HG02885 (cell line): Measurements from ENCODE around the gene SLIT3.
"Not testable (repeated sequence)": the region's sequence is repeated elsewhere in the genome, so short reads cannot be mapped to it uniquely, and the experiment has no call there.

Source experiments
- ATAC-seq: cut with Tn5 transposase; IDR thresholded peaks from one replicate; pipeline ENCODE4 v1.9.1; 2021; ENCODE audit warnings: mild to moderate bottlenecking; ENCODE audit not compliant: unreplicated experiment, poor library complexity

The SLIT3 gene

DNA sequence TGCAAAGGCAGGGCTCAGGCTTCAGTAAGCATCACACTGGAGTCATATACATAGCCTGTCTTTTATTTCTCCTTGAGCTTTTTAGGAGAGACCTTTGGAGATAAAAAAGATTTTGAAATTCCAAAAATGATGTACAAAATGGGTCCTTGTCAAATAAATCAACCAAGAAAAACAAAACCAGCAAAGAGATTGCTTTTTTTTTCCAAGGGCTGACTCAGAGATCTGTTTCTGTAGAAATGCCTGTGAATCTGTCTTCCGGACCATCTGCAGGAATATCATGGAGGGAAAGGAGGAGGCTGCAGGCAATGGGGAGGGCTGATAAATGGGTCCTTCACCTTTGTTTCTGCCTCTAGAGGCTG, 77.4 kb downstream of the SLIT3 start:
- no peak for ATAC-seq

DNA sequence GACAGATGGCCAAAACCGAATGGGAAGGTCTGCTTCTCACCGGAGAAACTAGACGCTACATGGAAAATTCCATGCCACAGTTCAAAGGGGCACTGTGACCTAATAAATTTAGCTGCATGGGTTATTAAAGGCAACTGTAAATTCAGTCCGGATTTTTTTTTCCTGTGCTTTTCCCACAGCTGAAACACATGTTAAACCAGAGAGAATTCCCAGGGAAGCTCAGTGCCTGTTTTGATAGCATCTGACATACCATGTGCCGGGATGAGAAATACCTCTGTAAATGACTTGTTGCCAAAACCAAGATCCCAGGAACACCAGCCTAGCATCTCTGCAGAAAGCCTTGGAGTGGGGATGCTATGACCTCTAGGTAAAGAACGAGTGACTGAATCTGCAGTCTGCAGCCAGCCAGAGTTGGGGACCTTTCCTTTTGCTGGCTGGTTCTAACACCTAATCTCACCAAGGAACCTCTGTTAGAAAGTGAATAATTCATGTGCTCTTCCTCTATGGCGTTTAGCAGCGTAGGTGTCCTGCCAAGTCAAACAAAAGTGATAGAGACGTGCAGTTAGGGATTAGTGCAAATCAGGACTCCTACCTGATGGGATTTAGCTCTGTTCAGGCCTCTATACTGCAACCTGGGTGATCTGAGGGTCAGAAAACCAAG, 77.9 kb downstream of the SLIT3 start:
- no peak for ATAC-seq

DNA sequence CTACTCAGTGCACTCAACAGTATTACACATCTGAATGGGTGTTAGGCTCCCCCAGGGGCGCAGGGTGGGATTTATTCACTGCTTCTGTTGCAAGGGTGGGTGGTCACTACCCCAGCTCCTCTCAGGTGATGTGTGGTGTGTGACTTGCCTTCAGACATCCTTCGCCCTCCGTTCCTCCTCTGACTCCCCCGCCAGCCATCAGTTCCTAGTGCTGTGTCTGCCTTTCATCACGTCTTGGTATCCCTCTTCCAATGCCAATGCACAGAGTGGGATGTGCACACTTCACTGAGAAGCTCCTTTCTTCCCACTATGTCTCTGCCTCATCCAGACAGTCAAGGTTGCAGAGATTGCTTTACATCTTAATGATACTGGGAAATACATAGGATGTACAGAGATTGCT, 79.4 kb downstream of the SLIT3 start:
- no peak for ATAC-seq

DNA sequence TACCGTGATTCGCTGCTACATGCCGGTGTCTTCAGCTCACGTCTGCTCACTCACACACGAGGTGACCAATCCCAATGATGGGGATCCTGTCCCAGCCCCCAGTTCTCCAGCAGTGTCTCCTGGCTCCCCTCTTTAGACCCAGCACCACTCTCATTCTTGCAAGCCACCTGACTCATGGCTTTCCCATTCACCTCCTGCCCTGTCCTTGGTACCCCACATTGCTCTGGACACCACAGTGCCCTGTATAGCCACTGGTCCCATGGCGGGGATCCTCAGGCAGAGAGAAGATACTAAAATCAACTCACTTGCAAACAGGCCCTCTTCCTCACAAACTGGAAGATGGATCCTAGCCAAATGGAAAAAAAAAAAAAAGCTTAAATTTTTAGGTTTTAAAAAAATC, 81.0 kb downstream of the SLIT3 start:
- no peak for ATAC-seq

DNA sequence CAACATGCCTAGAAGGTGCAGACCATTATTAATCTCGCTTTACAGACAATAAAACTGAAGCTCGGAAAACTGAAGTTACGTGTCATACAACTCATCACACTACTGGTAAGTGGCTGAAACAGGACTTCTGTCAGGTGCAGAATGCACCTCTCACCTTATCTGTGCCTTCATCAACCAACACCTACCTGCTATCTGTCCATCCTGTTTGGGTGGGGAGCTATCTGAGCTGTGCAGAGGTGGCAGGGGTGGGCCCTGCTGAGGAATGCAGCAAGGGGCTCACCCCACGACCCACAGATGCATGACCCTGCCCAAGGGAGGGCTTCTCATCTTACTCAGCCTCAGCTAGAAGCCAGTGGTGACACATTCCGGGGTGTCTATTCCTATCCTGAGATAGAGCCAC, 81.6 kb downstream of the SLIT3 start:
- ATAC-seq, result no peak

DNA sequence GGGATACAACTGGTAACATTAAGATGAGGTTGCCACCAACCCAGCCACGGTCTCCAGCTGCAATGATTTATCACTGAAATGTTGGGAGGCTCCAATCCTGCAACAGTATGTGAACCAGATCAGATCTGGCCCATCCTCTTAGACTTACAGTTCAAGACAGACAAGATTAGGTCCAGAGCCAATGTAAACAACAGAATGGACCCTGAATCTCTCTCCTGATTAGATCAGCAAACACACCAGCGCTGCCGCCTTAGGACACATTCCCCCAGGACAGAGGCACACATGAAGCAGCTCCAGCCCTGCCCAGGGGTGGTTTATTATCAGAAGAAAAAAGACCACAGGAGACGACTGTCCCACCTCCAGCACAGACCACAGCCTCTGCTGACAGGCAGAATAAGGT, 82.1 kb downstream of the SLIT3 start:
- ATAC-seq, result no peak

DNA sequence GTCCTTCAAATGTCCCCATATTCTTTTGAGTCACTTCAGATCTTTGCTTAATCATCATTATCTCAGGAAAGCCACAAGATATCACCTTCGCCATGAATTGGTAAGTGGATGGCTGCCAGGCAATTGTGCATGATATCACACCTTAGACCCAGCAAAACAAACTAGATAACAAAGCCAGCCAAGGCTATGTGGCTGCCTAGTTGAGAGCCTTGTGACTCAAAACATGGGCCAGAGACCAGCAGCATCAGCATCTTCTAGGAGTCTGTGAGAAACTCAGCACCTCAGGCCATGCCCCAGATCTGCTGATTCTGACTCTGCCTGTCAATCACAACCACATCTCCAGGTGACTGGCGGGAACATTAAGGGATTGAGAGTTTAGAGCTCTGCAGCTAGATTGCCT, 82.8 kb downstream of the SLIT3 start:
- no peak for ATAC-seq

DNA sequence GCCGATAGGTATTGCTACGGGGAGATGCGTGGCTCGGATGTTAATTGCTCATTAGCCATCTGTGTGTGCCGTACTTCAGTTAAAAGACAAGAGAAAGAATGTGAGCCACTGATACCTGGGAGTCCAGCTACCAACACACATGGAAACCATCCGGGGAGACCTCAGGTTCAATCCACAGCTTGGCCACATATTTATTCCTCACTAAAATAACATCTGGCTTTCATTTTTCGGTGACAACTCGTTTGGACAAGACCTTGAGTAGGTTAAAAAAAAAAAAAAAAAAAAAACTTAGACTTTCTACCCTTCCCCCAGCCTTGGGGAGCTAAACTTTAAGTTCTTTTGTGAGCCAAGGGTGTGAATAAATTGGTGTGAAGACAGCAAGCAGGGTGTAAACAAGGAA, 84.1 kb downstream of the SLIT3 start:
- no peak for ATAC-seq

DNA sequence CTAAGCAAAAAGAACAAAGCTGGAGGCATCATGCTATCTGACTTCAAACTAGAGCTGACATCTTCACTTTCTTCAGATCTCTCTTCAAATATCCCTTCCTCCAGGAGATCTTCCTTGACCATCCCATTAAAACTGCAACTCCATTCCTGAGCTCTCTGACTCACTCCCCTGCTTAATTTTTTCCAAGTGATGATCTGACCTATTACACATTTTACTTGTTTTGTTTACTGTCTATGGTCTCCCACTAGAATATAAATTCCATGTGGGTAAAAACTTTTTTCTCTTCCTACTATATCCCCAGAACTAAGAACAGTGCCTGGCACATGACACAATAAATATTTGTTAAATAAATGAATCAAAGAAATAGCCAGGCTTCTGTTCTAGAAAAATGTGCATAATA, 87.5 kb downstream of the SLIT3 start:
- ATAC-seq, result no peak

DNA sequence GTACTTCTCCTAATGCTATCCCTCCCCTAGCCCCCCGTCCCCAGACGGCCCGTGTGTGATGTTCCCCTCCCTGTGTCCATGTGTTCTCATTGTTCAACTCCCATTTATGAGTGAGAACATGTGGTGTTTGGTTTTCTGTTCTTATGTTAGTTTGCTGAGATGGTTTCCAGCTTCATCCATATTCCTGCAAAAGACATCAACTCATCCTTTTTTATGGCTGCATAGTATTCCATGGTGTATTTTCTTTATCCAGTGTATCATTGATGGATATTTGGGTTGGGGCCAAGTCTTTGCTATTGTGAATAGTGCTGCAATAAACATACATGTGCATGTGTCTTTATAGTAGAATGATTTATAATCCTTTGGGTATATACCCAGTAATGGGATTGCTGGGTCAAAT, 89.2 kb downstream of the SLIT3 start:
- not testable (repeated sequence) for ATAC-seq

DNA sequence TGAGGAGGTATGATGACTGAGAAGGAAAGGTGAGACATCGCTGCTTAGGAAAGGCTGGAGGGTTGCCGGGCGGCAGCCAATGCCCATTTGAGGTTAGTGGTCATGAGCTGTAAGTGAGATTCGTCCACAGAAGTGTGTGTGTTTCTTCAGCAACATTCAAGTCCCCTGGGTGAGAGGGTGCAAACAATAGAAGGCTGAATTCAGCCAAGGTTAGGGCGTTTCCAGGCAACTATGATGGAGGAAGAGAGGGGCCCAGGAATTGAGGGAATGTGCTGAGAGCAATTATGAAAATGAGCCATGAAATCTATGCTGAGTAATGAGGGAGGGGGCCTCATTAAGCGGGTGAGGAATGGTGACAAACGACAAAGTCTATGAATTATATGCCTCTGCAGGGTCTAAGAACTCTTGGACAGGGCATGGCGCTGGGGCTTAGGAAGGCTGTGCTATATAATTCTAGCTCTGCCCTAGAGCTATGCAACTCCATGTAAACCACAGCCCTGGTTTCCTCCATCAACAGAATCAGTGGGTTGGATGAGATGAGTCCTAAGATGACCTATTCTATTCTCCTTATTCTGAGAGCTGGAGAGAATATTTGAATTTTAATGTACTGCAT, 96.0 kb downstream of the SLIT3 start:
- no peak for ATAC-seq

DNA sequence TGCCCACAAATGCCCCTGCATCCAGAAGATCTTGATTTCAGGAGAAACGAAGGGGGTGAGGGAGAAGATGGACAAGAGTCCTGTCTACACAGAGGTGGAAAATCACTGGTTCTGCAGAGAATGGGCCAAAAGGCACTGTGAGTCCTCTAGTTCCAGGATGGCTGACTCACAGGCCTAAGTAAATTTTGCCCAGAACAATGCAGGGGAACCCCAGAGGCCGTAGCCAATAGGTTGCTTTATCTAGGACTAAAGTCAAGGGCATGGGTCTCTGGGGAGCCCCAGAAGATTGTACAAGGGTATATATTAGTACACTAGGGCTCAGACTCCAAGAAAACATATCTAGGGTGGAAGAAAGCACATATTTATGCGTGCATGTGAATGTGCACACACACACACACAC, 98.0 kb downstream of the SLIT3 start:
- ATAC-seq, result no peak

DNA sequence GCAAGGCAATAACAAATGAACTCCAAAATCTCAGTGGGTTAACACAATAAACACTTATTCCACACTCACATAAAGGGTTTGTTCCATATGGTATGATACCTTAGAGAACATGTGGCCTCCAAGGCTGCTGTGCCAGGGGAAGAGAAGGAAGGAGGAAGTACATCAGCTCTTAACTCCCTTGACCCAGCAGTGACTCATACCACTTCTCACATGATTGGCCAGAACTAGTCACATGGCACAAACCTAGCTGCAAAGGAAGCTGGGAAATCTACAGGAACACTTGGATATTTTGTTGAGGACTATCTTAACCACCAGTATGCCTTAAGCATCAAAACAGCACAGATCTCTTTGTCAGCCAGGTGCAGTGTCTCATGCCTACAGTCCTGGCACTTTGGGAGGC, 99.3 kb downstream of the SLIT3 start:
- ATAC-seq, result no peak

DNA sequence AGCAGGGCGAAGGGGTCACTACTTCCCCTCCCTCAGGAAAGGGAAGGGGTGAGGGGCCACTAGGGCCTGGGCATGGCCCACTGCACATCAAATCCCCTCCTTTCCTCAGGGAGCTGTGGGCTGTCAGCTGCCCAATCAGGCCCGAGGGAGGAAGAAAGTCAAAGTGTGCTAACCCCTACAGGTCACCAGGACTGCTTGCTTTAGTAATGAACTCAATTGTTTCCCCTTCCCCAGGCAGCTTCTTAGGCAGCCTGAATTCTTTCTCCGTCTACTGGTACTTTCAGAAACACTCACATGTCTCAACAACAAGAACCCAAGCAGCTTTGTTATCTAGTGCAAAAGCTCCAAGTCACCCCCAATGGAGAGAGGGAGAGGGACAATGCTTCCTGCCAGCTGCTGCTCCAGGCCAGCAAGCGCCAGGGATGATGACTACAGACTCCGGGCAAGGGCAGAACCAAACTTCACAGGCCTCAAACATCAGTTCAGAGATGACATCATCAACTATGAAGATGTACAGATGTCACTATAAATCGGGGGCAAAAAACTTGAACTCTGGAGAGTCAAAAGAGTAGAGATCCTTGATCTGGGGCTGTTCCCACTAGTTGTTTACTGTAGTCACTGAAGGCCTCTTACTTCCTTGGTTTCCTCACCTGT, 100.7 kb downstream of the SLIT3 start:
- no peak for ATAC-seq

DNA sequence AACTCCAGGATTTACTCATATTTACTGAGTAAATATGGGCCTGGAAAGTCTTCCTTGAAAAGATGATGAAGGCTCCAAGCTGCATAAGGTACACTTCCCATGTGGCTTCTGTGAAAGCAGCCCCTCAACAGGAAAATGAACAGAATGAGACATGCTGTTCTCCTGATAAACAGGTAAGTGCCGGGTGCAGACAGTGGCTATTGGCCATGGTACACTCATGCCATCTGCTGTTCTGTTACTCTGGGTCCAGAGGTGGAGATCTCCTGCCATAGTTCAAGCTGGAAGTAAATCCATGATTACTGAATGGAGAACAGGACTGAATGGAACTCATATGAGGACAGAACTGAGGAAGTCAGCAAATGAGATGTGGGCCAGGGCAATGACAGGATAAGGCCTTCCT, 103.6 kb downstream of the SLIT3 start:
- no peak for ATAC-seq

DNA sequence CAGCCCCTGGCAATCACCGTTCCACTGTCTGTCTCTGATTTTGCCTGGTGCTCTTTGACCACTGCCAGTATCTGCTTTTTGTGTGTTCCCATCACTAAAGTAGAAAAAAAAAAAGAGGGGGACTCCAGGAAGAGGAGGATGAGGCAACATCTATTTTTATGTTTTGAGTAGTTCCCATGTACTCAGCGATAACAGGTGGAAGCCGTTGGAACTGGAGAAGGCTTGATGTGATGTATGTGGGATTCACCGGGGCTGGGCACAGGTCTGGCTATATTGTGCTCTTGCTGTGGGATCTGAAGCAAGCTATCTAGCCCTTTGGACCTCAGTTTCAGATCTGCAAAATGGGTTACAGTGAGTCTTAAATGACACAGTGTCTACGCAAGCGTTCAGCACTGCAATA, 104.9 kb downstream of the SLIT3 start:
- ATAC-seq, result no peak

DNA sequence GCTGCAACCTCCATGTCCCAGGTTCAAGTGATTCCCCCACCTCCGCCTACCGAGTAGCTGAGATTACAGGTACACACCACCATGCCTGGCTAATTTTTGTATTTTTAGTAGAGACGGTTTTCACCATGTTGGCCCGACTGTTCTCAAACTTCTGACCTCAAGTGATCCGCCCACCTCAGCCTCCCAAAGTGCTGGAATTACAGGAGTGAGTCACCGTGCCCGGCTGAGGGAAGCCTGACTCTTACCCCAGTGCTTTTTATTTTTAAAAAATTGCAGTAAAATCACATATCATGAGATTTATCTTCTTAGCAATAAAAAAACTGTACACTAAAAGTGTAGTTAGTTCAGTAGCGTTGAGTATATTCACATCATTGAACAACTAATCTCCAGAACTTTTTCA, 105.3 kb downstream of the SLIT3 start:
- ATAC-seq, result no peak

DNA sequence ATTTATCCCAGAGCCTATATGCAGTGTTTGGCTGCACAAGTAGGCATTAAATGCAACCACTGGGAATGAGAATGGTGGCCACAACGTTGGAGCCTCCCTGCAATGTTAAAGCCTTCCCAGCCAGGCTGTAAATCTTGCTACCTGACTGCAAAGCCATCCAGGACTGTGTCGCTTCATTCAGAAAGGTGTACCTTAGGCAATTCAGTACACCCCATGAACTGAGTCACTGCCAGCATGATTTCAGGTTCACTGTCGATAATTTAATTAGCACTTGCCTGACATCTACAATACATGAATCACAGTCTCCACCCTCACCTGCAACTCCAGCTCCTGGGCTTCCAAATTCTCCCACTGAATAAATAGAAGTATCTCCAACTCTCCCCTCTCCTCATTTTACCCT, 108.4 kb downstream of the SLIT3 start:
- ATAC-seq, result no peak

DNA sequence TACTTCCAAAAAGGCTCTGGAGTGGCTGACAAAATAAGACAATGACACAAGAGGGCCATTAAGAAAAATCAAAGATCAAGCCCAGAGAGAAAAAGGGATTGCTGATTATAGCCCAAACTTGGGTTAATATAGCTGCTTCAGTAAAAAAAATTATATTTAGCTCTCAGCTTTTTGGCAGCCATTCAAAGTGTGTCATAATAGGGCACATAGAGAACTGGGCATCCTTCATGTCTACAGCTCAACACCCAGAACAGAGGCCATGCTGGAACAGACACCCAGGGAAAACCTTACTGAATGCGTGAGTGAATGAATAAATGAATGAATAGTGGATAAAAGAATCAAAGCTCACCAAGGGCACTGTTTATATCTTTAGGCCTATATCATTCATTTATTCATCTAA, 110.1 kb downstream of the SLIT3 start:
- ATAC-seq, result no peak

DNA sequence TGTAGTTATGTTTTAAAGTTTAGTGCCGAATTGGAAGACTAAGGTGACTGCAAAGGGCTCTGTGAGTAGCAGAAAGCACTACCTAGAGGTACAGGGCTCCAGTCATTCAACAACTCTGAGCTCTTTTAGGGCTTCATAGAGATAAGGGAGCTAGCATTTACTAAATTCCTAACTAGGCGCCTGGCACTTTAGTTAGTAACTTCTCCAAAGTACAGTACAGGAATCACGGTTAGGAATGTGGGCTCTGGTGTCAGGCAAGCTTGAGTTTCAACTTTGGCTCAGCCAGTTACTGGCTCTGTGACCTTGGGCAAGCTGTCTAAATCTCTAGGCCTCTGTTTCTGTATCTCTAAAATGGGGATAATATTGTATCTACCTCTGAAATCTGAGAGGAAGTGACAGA, 115.3 kb downstream of the SLIT3 start:
- ATAC-seq, result no peak

DNA sequence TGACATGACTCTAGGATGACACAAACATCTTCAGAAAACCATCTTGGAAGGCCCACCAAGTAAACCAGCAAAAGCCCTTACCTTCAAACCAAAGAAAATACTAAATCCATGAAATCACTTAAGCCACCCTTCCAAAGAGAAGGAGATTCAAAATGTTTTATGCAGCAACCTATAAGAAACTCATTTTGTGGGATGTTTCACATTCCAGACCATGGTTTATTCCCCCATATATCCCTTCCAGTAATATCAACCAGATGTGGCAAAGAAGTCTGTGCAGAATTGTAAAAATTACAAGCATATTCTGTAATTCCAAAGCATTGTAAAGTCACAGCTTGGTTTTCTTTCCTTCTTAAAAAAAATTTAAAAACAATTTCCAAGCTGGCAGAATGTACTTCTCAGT, 117.4 kb downstream of the SLIT3 start:
- ATAC-seq, result no peak

DNA sequence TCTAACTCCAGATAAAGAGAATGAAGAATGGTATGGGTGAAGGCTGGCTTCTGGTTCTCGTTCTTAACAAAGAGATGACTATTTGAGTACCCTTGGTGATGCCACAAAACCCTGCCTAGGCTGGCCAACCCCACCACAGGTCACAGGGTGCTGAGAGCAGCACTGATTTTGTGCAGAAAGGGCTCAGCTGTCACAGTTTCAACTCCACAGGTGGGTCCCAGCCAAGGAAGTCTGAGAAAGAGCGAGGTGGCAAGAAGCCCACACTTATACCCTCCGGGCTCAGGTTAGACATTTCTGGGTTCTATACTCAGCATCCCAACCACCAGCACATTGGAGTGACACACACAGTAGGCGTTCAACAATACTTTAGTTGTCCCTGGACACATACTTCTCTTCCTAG, 118.1 kb downstream of the SLIT3 start:
- ATAC-seq, result no peak
